GM19324 (cell line): ENCODE measurements around the gene CST8.
"Not testable (repeated sequence)": the region's sequence is repeated elsewhere in the genome, so short reads cannot be mapped to it uniquely, and the experiment has no call there.

Experiments
- ATAC-seq: cut with Tn5 transposase; IDR thresholded peaks from one replicate; pipeline ENCODE4 v1.9.1; 2021; ENCODE audit warnings: mild to moderate bottlenecking, moderate library complexity; ENCODE audit not compliant: unreplicated experiment, low FRiP score

CST8 gene

GRCh38 chr20:23490817-23491216 is at the start of gene CST8:
Gene CST8, plus strand, starts transcription at chr20:23491117. Its CDS starts 551 bp downstream, at chr20:23491668.
- ATAC-seq: no peak

GRCh38 chr20:23441850-23442313 is 49.0 kb upstream of the CST8 start:
- ATAC-seq: no peak

GRCh38 chr20:23442436-23442835 is 48.5 kb upstream of the CST8 start:
- ATAC-seq: no peak

- no peak for ATAC-seq
These were observed 46.1 kb upstream of the CST8 start for GRCh38 chr20:23444859-23445258.

GRCh38 chr20:23445596-23446217 is 45.2 kb upstream of the CST8 start:
- ATAC-seq: no peak

- no peak for ATAC-seq
These were observed 44.4 kb upstream of the CST8 start for GRCh38 chr20:23446505-23446904.

- ATAC-seq: no peak
These were observed 42.8 kb upstream of the CST8 start for GRCh38 chr20:23448167-23448566.

GRCh38 chr20:23449421-23449820 is 41.5 kb upstream of the CST8 start:
- ATAC-seq: no peak

GRCh38 chr20:23450877-23451276 is 40.0 kb upstream of the CST8 start:
- no peak for ATAC-seq

GRCh38 chr20:23451956-23452487 is 38.9 kb upstream of the CST8 start:
- ATAC-seq: no peak

- ATAC-seq: no peak
These were observed 38.1 kb upstream of the CST8 start, which contains the start of gene CST11 for GRCh38 chr20:23452776-23453175. Gene CST11, minus strand, starts transcription at chr20:23452876. Its CDS starts 65 bp downstream, at chr20:23452811.

GRCh38 chr20:23453549-23454543 is 37.1 kb upstream of the CST8 start:
- ATAC-seq: no peak

GRCh38 chr20:23454816-23455215 is 36.1 kb upstream of the CST8 start:
- no peak for ATAC-seq

- no peak for ATAC-seq
These were observed 35.3 kb upstream of the CST8 start for GRCh38 chr20:23455639-23456038.

- no peak for ATAC-seq
These were observed 34.5 kb upstream of the CST8 start for GRCh38 chr20:23456409-23456808.

GRCh38 chr20:23456873-23457272 is 34.0 kb upstream of the CST8 start:
- no peak for ATAC-seq

- no peak for ATAC-seq
These were observed 31.3 kb upstream of the CST8 start for GRCh38 chr20:23459461-23460150.

GRCh38 chr20:23461180-23461579 is 29.7 kb upstream of the CST8 start:
- ATAC-seq: no peak

GRCh38 chr20:23466961-23467360 is 24.0 kb upstream of the CST8 start:
- not testable (repeated sequence) for ATAC-seq

GRCh38 chr20:23472306-23472705 is 18.6 kb upstream of the CST8 start:
- not testable (repeated sequence) for ATAC-seq

GRCh38 chr20:23473293-23473692 is 17.6 kb upstream of the CST8 start:
- ATAC-seq: not testable (repeated sequence)
